Measurements from ENCODE around the gene CLEC17A.

CLEC17A gene

GRCh38 chr19:14553042-14553938, 29.6 kb upstream of the CLEC17A start:
- Histone ChIP-seq H3K9ac (ENCODE audit: low read depth, low read length) (no peak overlapping the region), H3K9me3 (ENCODE audit: control insufficient read depth, insufficient read depth, low read length) (no peaks in the 10 kb centered on the region), H3K4me1 (ENCODE audit: insufficient read depth, low read length) (peaks cover 10% of the 10 kb centered on the region; the same call in 1 of the 2 replicates), H3K36me3 (ENCODE audit: insufficient read depth, low read length) (no peaks in the 10 kb centered on the region)

GRCh38 chr19:14553939-14554243, 29.0 kb upstream of the CLEC17A start:
- peaks cover 16% of the 10 kb centered on the region; the same call in 1 of the 2 replicates for H3K4me1 ChIP-seq (ENCODE audit: insufficient read depth, low read length)
- H3K9ac ChIP-seq (ENCODE audit: low read depth, low read length) = no peak overlapping the region
- H3K9me3 ChIP-seq (ENCODE audit: control insufficient read depth, insufficient read depth, low read length) = no peaks in the 10 kb centered on the region
- H3K36me3 ChIP-seq (ENCODE audit: insufficient read depth, low read length) = no peaks in the 10 kb centered on the region

- H3K9ac ChIP-seq (ENCODE audit: low read depth, low read length) = no peak overlapping the region
Measured at GRCh38 chr19:14554382-14554812, 28.5 kb upstream of the CLEC17A start.

GRCh38 chr19:14555918-14556661, 26.8 kb upstream of the CLEC17A start:
- peaks cover 35% of the 10 kb centered on the region; the same call in 1 of the 2 replicates for H3K4me1 ChIP-seq (ENCODE audit: insufficient read depth, low read length)

More at GRCh38 chr19:14554382-14554812, 28.5 kb upstream of the CLEC17A start:
- Histone ChIP-seq H3K4me1 (ENCODE audit: insufficient read depth, low read length) (peaks cover 20% of the 10 kb centered on the region; the same call in 1 of the 2 replicates), H3K36me3 (ENCODE audit: insufficient read depth, low read length) (no peaks in the 10 kb centered on the region), H3K9me3 (ENCODE audit: control insufficient read depth, insufficient read depth, low read length) (no peaks in the 10 kb centered on the region)

GRCh38 chr19:14556662-14557188, 26.2 kb upstream of the CLEC17A start:
- H3K4me1 ChIP-seq (ENCODE audit: insufficient read depth, low read length) = peaks cover 39% of the 10 kb centered on the region

More at GRCh38 chr19:14555918-14556661, 26.8 kb upstream of the CLEC17A start:
- no peaks in the 10 kb centered on the region for H3K9me3 ChIP-seq (ENCODE audit: control insufficient read depth, insufficient read depth, low read length)
- H3K9ac ChIP-seq (ENCODE audit: low read depth, low read length) = no peak overlapping the region
- no peaks in the 10 kb centered on the region for H3K36me3 ChIP-seq (ENCODE audit: insufficient read depth, low read length)

GRCh38 chr19:14558370-14559066, 24.4 kb upstream of the CLEC17A start:
- H3K9me3 ChIP-seq (ENCODE audit: control insufficient read depth, insufficient read depth, low read length) = no peaks in the 10 kb centered on the region
- no peak overlapping the region for H3K9ac ChIP-seq (ENCODE audit: low read depth, low read length)
- no peaks in the 10 kb centered on the region for H3K36me3 ChIP-seq (ENCODE audit: insufficient read depth, low read length)
- peaks cover 56% of the 10 kb centered on the region for H3K4me1 ChIP-seq (ENCODE audit: insufficient read depth, low read length)

More at GRCh38 chr19:14556662-14557188, 26.2 kb upstream of the CLEC17A start:
- H3K9ac ChIP-seq (ENCODE audit: low read depth, low read length) = no peak overlapping the region
- no peaks in the 10 kb centered on the region for H3K9me3 ChIP-seq (ENCODE audit: control insufficient read depth, insufficient read depth, low read length)
- no peaks in the 10 kb centered on the region for H3K36me3 ChIP-seq (ENCODE audit: insufficient read depth, low read length)

- Histone ChIP-seq H3K4me1 (ENCODE audit: insufficient read depth, low read length) (peaks cover 56% of the 10 kb centered on the region), H3K9me3 (ENCODE audit: control insufficient read depth, insufficient read depth, low read length) (no peaks in the 10 kb centered on the region), H3K9ac (ENCODE audit: low read depth, low read length) (no peak overlapping the region), H3K36me3 (ENCODE audit: insufficient read depth, low read length) (no peaks in the 10 kb centered on the region)
Measured at GRCh38 chr19:14559916-14560775, 22.7 kb upstream of the CLEC17A start.

GRCh38 chr19:14560776-14561108, 22.1 kb upstream of the CLEC17A start:
- Histone ChIP-seq H3K9me3 (ENCODE audit: control insufficient read depth, insufficient read depth, low read length) (no peaks in the 10 kb centered on the region), H3K9ac (ENCODE audit: low read depth, low read length) (no peak overlapping the region), H3K4me1 (ENCODE audit: insufficient read depth, low read length) (peaks cover 56% of the 10 kb centered on the region), H3K36me3 (ENCODE audit: insufficient read depth, low read length) (no peaks in the 10 kb centered on the region)

- Histone ChIP-seq H3K9me3 (ENCODE audit: control insufficient read depth, insufficient read depth, low read length) (no peaks in the 10 kb centered on the region), H3K36me3 (ENCODE audit: insufficient read depth, low read length) (no peaks in the 10 kb centered on the region), H3K9ac (ENCODE audit: low read depth, low read length) (no peak overlapping the region), H3K4me1 (ENCODE audit: insufficient read depth, low read length) (peaks cover 56% of the 10 kb centered on the region)
Measured at GRCh38 chr19:14561249-14561648, 21.6 kb upstream of the CLEC17A start.

GRCh38 chr19:14561847-14562351, 21.0 kb upstream of the CLEC17A start:
- Histone ChIP-seq H3K9ac (ENCODE audit: low read depth, low read length) (no peak overlapping the region), H3K4me1 (ENCODE audit: insufficient read depth, low read length) (peaks cover 56% of the 10 kb centered on the region)

GRCh38 chr19:14562660-14563589, 20.0 kb upstream of the CLEC17A start:
- Histone ChIP-seq H3K36me3 (ENCODE audit: insufficient read depth, low read length) (no peaks in the 10 kb centered on the region), H3K9me3 (ENCODE audit: control insufficient read depth, insufficient read depth, low read length) (no peaks in the 10 kb centered on the region), H3K9ac (ENCODE audit: low read depth, low read length) (no peak overlapping the region), H3K4me1 (ENCODE audit: insufficient read depth, low read length) (peaks cover 56% of the 10 kb centered on the region)

More at GRCh38 chr19:14561847-14562351, 21.0 kb upstream of the CLEC17A start:
- Histone ChIP-seq H3K9me3 (ENCODE audit: control insufficient read depth, insufficient read depth, low read length) (no peaks in the 10 kb centered on the region), H3K36me3 (ENCODE audit: insufficient read depth, low read length) (no peaks in the 10 kb centered on the region)

- H3K4me1 ChIP-seq (ENCODE audit: insufficient read depth, low read length) = peaks cover 51% of the 10 kb centered on the region
- H3K9ac ChIP-seq (ENCODE audit: low read depth, low read length) = no peak overlapping the region; the same call in 1 of the 2 replicates
- H3K9me3 ChIP-seq (ENCODE audit: control insufficient read depth, insufficient read depth, low read length) = no peaks in the 10 kb centered on the region
- H3K36me3 ChIP-seq (ENCODE audit: insufficient read depth, low read length) = no peaks in the 10 kb centered on the region
Measured at GRCh38 chr19:14563590-14563926, 19.3 kb upstream of the CLEC17A start.
